LNCAP (cell line): ENCODE results near the gene FEV.

Experiments used
- TF ChIP-seq, protein P1 (sequence below): fragments of 450-650 bp; IDR thresholded peaks from 2 replicates; pipeline ENCODE4 v1.5.1; 2017; ENCODE audit warnings: mild to moderate bottlenecking

Gene FEV

DNA sequence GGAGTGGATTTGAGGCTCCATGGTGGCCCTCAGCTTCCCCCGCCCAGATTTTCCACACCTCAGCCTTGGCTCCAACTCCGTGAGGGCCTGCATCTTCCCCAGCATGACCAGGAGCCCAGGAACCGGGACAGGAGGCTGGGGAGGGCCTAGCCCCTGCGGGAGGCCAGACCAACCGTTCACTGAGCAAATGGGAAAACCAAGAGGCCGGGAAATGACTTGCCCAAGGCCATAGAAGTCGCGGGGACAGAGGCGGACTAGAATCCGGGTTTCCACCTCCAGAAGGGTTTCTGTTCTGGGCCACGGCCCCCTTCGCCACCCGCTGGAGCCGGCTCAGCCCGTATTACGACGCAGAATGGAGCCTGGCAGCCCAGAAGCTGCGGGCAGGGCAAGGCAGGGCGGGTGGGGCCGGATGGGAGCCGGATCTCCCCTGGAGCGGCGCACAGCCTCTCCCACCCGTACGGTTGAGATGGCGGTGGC lies 16.2 kb upstream of the FEV start:
- TF ChIP-seq, protein P1, sequence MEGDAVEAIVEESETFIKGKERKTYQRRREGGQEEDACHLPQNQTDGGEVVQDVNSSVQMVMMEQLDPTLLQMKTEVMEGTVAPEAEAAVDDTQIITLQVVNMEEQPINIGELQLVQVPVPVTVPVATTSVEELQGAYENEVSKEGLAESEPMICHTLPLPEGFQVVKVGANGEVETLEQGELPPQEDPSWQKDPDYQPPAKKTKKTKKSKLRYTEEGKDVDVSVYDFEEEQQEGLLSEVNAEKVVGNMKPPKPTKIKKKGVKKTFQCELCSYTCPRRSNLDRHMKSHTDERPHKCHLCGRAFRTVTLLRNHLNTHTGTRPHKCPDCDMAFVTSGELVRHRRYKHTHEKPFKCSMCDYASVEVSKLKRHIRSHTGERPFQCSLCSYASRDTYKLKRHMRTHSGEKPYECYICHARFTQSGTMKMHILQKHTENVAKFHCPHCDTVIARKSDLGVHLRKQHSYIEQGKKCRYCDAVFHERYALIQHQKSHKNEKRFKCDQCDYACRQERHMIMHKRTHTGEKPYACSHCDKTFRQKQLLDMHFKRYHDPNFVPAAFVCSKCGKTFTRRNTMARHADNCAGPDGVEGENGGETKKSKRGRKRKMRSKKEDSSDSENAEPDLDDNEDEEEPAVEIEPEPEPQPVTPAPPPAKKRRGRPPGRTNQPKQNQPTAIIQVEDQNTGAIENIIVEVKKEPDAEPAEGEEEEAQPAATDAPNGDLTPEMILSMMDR, result no peak

DNA sequence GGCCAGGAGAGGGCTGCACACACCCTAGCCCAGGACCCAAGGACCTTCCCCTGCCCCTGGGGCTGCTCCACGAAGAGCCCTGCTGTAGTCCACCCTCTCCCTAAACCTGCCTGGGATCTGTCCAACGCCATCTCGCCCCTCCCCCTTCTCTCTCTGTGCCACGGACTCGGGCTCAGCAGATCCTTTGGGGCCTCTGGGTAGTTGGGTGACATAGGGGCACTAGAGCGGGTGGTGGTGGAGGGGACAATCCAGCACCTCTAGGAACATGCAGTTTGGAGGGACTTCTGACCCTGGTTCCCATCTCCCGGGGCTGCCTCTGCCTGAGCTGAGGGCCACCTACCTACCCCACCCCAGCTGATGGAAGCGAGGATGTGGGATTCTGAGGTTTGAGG lies 15.6 kb upstream of the FEV start:
- TF ChIP-seq, protein P1, result no peak

DNA sequence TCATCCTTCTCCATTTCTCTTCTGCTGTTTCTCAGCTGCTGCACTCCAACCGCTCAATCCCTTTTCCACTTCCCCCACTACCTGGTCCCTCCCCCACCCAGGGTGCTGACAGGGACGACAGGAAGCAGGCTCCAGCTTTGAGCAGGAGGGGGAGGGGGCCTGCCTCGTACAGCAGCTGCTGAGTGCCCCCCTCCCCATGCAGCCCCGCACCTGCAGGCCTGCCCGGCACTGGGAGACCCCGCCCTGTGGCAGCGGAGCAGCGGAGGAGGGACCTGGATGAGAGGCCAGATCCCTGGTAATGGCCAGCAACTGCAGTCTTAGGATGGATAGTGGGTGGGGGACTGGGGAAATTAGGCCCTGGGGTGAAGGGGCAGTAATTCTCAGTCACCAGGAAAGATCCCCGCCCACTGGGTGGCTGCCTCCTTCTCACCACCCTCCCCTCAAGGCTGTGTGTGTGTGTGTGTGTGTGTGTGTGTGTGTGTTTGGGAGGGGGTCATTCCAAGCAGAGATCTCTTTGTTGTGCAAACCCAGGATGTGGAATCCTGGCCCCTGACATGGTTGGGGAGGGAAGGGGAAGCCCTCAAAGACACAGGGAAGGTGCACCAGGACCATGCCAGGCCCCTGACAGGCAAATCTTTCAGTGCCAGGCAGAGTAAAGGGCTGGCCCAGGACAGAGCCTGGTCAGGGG lies 15.0 kb upstream of the FEV start:
- TF ChIP-seq, protein P1, result no peak

DNA sequence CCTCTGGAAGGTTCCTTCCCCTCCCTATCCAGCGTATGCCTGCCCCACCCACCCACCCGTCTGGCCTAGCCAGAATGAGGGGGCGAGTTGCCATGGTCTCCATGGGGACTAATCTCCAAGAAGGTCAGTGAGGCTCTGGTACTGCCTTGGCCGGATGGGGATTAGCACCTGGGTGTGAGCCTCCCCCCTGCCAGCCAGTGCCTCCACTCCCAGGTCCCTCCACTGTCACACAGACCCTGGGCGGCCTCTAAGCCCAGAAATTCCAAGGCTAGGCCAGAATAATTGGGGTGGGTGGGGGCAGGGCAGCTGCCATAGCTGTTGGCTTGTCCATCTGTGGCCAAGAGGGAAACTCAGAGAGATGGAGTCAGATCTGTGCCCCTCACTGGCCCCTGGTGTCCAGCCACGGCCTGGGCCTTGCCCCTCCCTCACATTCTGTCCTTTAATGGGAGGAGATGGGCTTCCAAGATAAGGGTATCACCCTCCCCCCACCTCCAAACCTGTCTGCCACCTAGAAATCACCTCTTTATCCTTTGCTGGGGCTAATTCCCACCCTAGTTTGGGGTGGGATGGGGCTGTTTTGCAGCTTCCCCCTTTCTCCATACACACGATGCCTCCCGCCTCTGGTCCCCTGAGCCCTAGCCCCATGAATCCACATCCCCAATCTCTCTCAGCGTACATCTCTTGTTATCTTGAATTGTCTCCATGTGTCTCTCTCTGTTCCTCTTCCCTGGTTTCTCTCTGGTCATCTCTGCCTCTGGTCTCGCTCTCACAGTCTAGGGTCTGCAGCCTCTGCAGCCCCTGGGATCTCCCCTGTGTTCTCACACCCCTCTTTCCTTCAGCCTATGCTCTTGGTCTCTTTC lies 14.3 kb upstream of the FEV start:
- TF ChIP-seq, protein P1, result no peak

DNA sequence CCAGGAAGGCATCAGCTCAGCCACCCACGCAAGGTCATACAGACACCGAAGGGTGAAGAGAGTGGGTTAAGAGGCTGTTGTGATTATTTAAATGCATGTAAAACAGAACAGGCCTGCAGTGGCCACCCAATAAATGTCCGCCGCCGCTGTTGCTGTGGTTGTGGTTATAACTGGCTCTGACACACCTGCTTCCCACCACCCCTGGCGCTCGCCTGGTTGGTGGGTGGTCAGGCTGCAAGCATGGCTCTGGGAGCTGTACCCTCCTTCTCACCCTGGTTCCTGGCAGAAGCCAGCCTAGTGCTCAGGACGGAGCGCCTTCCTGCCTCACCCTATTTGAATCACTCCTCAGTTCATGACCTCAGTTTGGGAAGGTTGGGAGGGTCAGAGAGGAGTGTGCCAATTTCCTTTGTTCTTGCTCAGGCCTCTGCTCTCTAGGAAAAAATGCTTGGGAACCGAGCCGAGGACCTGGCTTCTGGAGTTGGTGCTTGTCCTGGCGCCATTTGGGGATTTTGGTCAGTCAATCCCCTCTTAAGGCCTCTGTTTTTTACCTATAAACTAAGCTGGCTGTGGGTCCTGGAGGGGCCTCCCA lies 13.5 kb upstream of the FEV start:
- TF ChIP-seq, protein P1, result no peak

DNA sequence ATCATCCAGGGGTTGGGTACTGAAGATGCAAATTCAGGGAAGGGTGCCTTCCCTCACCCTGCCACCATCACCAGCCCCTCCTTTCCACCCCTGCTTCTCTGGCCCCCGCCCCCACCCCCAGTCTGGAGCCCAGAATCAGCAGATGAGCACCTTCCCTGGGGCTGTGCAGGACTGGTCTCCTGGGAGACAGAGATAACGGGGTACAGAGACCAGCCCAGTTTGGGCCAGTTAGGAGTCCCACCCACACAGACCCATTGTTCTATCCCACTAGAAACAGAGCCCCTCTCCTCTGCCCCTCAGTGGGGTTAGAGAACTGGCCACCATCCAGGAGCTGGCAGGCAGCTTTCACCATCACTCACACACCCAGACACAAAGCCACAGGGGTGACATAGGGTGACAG lies 12.7 kb upstream of the FEV start:
- TF ChIP-seq, protein P1, result no peak

DNA sequence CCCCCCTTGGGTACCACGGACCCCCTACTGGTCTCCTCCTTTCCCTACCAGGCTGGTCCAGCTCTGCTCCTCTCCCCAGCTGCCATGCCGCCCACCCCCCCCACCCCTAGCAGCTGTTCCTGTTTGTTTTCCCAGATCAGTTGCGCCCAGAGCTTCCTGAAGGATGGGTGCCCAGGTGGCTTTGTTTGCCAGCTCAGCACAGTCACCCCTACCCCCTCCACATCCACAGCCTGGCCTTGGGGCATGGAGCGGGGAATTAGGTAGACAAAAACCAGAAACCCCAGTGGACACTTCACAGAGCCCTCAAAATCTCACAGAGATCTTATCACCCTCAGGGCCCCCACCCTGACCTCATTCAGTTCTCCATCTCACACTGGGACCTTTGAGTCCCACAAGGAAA lies 12.0 kb upstream of the FEV start:
- TF ChIP-seq, protein P1, result no peak
